Loucy (cell line): ENCODE results near the gene NR2C2AP.

Experiments used
- CTCF ChIP-seq: fragments of 200-600 bp; sonication (generic); conservative IDR thresholded peaks from 2 replicates; pipeline ENCODE4 v1.5.1; 2014; ENCODE audit warnings: mild to moderate bottlenecking, antibody characterized with exemption, low read length
- EZH2phosphoT487 ChIP-seq: fragments of 200-600 bp; IDR thresholded peaks from 2 replicates; pipeline ENCODE4 v1.6.1; 2018; ENCODE audit warnings: antibody characterized with exemption, mild to moderate bottlenecking, moderate library complexity, borderline replicate concordance

- no peak for TF ChIP-seq EZH2phosphoT487
- no peak for TF ChIP-seq CTCF
Measured at GRCh38 chr19:19162495-19162894, 40.7 kb downstream of the NR2C2AP start.
